WTC11 (cell line): ENCODE results near the gene EXOC1.

Experiments
- CREM ChIP-seq: sonication (generic); formaldehyde crosslinking; IDR thresholded peaks from 2 replicates; pipeline ENCODE4 v1.8.1; 2022; ENCODE audit warnings: mild to moderate bottlenecking, missing genetic modification reagents, moderate library complexity
- CTCF ChIP-seq: fragments of 200-600 bp; IDR thresholded peaks from 2 replicates; pipeline ENCODE4 v1.8.0; 2022; ENCODE audit warnings: antibody characterized with exemption
- E2F4 ChIP-seq: sonication (generic); formaldehyde crosslinking; IDR thresholded peaks from 2 replicates; pipeline ENCODE4 v1.8.1; 2022; ENCODE audit warnings: low read depth, mild to moderate bottlenecking, moderate library complexity, missing genetic modification reagents, borderline replicate concordance
- ELF4 ChIP-seq: sonication (generic); formaldehyde crosslinking; IDR thresholded peaks from 2 replicates; pipeline ENCODE4 v1.8.1; 2022; ENCODE audit warnings: low read depth, mild to moderate bottlenecking, moderate library complexity, missing genetic modification reagents
- ESRRA ChIP-seq: sonication (generic); formaldehyde crosslinking; IDR thresholded peaks from 2 replicates; pipeline ENCODE4 v1.8.1; 2022; ENCODE audit warnings: mild to moderate bottlenecking, missing genetic modification reagents, borderline replicate concordance
- MAX ChIP-seq: sonication (generic); formaldehyde crosslinking; IDR thresholded peaks from 2 replicates; pipeline ENCODE4 v1.8.0; 2022; ENCODE audit warnings: mild to moderate bottlenecking, missing genetic modification reagents
- TCF7 ChIP-seq: sonication (generic); formaldehyde crosslinking; IDR thresholded peaks from 2 replicates; pipeline ENCODE4 v1.8.0; 2022; ENCODE audit warnings: mild to moderate bottlenecking, low read depth, missing genetic modification reagents, moderate library complexity
- TEAD4 ChIP-seq: sonication (generic); formaldehyde crosslinking; IDR thresholded peaks from 2 replicates; pipeline ENCODE4 v1.8.0; 2022; ENCODE audit warnings: mild to moderate bottlenecking, missing genetic modification reagents
- USF1 ChIP-seq: sonication (generic); formaldehyde crosslinking; IDR thresholded peaks from 2 replicates; pipeline ENCODE4 v1.8.0; 2022; ENCODE audit warnings: mild to moderate bottlenecking, missing genetic modification reagents
- ZNF219 ChIP-seq: sonication (generic); formaldehyde crosslinking; IDR thresholded peaks from 2 replicates; pipeline ENCODE4 v1.8.0; 2023; ENCODE audit warnings: missing genetic modification reagents, mild to moderate bottlenecking, borderline replicate concordance
- ZNF232 ChIP-seq: sonication (generic); formaldehyde crosslinking; IDR thresholded peaks from 2 replicates; pipeline ENCODE4 v1.8.0; 2022; ENCODE audit warnings: mild to moderate bottlenecking, missing genetic modification reagents
- ZNF281 ChIP-seq: sonication (generic); formaldehyde crosslinking; IDR thresholded peaks from 2 replicates; pipeline ENCODE4 v1.8.0; 2023; ENCODE audit warnings: mild to moderate bottlenecking, missing genetic modification reagents

GRCh38 chr4:55807556-55807955 lies 45.9 kb upstream of the EXOC1 start:
- TF ChIP-seq CTCF (no peak), CREM (no peak), ZNF219 (no peak), E2F4 (no peak), ELF4 (CRISPR knock-in tag) (no peak), USF1 (CRISPR knock-in tag) (no peak), TEAD4 (CRISPR knock-in tag) (no peak), ZNF281 (CRISPR knock-in tag) (no peak), TCF7 (no peak), ESRRA (CRISPR knock-in tag) (no peak), ZNF232 (CRISPR knock-in tag) (no peak), MAX (CRISPR knock-in tag) (no peak)
